GM12878 (cell line): ENCODE measurements around the gene GNAI2. TPM values are rescaled to one million over a fixed set of nuclear protein-coding genes. Genes with fewer than 3 reads are reported as not detected.

Source experiments
- ASH2L ChIP-seq: fragments of 300-600, 200-600 bp; sonication (generic); IDR thresholded peaks from 2 replicates; pipeline ENCODE4 v1.6.1; 2017; ENCODE audit warnings: low read depth, mild to moderate bottlenecking, borderline replicate concordance
- BMI1 ChIP-seq: fragments of 450-650 bp; IDR thresholded peaks from 2 replicates; pipeline ENCODE4 v1.6.1; 2016; ENCODE audit warnings: mild to moderate bottlenecking, moderate library complexity, borderline replicate concordance
- CBX5 ChIP-seq: sonication (generic); IDR thresholded peaks from 2 replicates; pipeline ENCODE4 v1.6.1; 2016; ENCODE audit warnings: low read depth, moderate library complexity, mild to moderate bottlenecking, inconsistent platforms
- CHD4 ChIP-seq: fragments of 200-600 bp; sonication (generic); IDR thresholded peaks from 2 replicates; pipeline ENCODE4 v1.6.1; 2016; ENCODE audit warnings: mild to moderate bottlenecking
- CREB1 ChIP-seq: IDR thresholded peaks from 2 replicates; pipeline ENCODE4 v1.6.1; 2012; ENCODE audit warnings: low read depth, mild to moderate bottlenecking, inconsistent platforms
- EZH2 ChIP-seq: IDR thresholded peaks from 2 replicates; pipeline ENCODE4 v1.6.1; 2012; ENCODE audit warnings: low read depth, mild to moderate bottlenecking, control low read depth, inconsistent platforms, low read length, borderline replicate concordance; ENCODE audit not compliant: control insufficient read depth
- HCFC1 ChIP-seq: fragments of 150-350 bp; IDR thresholded peaks from 2 replicates; pipeline ENCODE4 v1.6.1; 2014; ENCODE audit warnings: low read length
- HDAC2 ChIP-seq: fragments of 200-600 bp; sonication (generic); IDR thresholded peaks from 2 replicates; pipeline ENCODE4 v1.6.1; 2017
- IKZF1 ChIP-seq: fragments of 450-650 bp; conservative IDR thresholded peaks from 2 replicates; pipeline ENCODE4 v1.6.1; 2017; ENCODE audit warnings: antibody characterized with exemption, mild to moderate bottlenecking
- LARP7 ChIP-seq: fragments of 450-650 bp; IDR thresholded peaks from 2 replicates; pipeline ENCODE4 v1.6.1; 2017; ENCODE audit warnings: mild to moderate bottlenecking
- MTA2 ChIP-seq: fragments of 450-650 bp; IDR thresholded peaks from 2 replicates; pipeline ENCODE4 v1.6.1; 2016; ENCODE audit warnings: low read depth, mild to moderate bottlenecking, moderate library complexity
- MYB ChIP-seq: fragments of 150-350 bp; IDR thresholded peaks from 2 replicates; pipeline ENCODE4 v1.6.1; 2014; ENCODE audit warnings: mild to moderate bottlenecking, low read depth, low read length, borderline replicate concordance
- NFXL1 ChIP-seq: fragments of 450-650 bp; IDR thresholded peaks from 2 replicates; pipeline ENCODE4 v1.6.1; 2017; ENCODE audit warnings: antibody characterized with exemption, mild to moderate bottlenecking, borderline replicate concordance
- NR2C1 ChIP-seq: fragments of 450-650 bp; IDR thresholded peaks from 2 replicates; pipeline ENCODE4 v1.6.1; 2017; ENCODE audit warnings: antibody characterized with exemption, mild to moderate bottlenecking, moderate library complexity
- PML ChIP-seq: IDR thresholded peaks from 2 replicates; pipeline ENCODE4 v1.6.1; 2012; ENCODE audit warnings: low read length, inconsistent platforms
- RBBP5 ChIP-seq: fragments of 200-600 bp; sonication (generic); conservative IDR thresholded peaks from 2 replicates; pipeline ENCODE4 v1.6.1; 2016
- SIX5 ChIP-seq: IDR thresholded peaks from 2 replicates; pipeline ENCODE4 v1.6.1; 2011; ENCODE audit warnings: mild to moderate bottlenecking, low read depth, low read length, moderate library complexity; ENCODE audit not compliant: severe bottlenecking
- SMAD5 ChIP-seq: IDR thresholded peaks from 2 replicates; pipeline ENCODE4 v1.6.1; 2016; ENCODE audit warnings: antibody characterized with exemption, low read depth
- SMARCA5 ChIP-seq: fragments of 450-650 bp; IDR thresholded peaks from 2 replicates; pipeline ENCODE4 v1.6.1; 2017; ENCODE audit warnings: mild to moderate bottlenecking
- SP1 ChIP-seq: IDR thresholded peaks from one replicate; pipeline ENCODE4 v1.6.1; 2011; ENCODE audit warnings: low read depth, low read length
- SREBF1 ChIP-seq: IDR thresholded peaks from 2 replicates; pipeline ENCODE4 v1.6.1; 2012; ENCODE audit warnings: mild to moderate bottlenecking, low read length
- STAT3 ChIP-seq: IDR thresholded peaks from 2 replicates; pipeline ENCODE4 v1.6.1; 2011; ENCODE audit warnings: low read depth, low read length, improper control_type of control experiment
- TCF7 ChIP-seq: IDR thresholded peaks from 2 replicates; pipeline ENCODE4 v1.6.1; 2014; ENCODE audit warnings: antibody characterized with exemption, borderline replicate concordance
- YY1 ChIP-seq: IDR thresholded peaks from 2 replicates; pipeline ENCODE4 v1.6.1; 2011; ENCODE audit warnings: low read depth, mild to moderate bottlenecking, low read length
- ZNF384 ChIP-seq: IDR thresholded peaks from 2 replicates; pipeline ENCODE4 v1.6.1; 2012; ENCODE audit warnings: low read depth, mild to moderate bottlenecking, low read length, improper control_type of control experiment, borderline replicate concordance
- ZZZ3 ChIP-seq: IDR thresholded peaks from 2 replicates; pipeline ENCODE4 v1.6.1; 2011; ENCODE audit warnings: low read depth; ENCODE audit not compliant: control insufficient read depth, insufficient read length
- polyA plus RNA-seq, 11 experiments: library from polyadenylated mRNA; depleted of rRNA in 4 of 11; unstranded in 6 of 11; stranded (reverse) in 5 of 11; fragments of >200 nt; fragmentation: Nextera tagmentation in 4 of 11; fragmentation: Illumina TruSeq in 1 of 11; extraction: Ambion mirVana in 4 of 11; extraction: Trizol in 1 of 11; gene quantifications; 1 replicate in 1 of 11; 2 replicates in 10 of 11; pipeline versions ENCODE4 v1.2.1 to v1.2.3, GENCODE V29; 2011 to 2016; ENCODE audit warnings: inconsistent platforms in 2 of 11, missing spikeins in 2 of 11, low read depth in 1 of 11
- total RNA-seq, 4 experiments: library from RNA; depleted of rRNA in 3 of 4; stranded (reverse); fragments of >200 nt in 3 of 4; fragmentation: Illumina TruSeq in 1 of 4; extraction: Trizol in 1 of 4; gene quantifications; 2 replicates each; pipeline versions ENCODE4 v1.2.1 to v1.2.3, GENCODE V29; 2013 to 2021
- TF ChIP-seq, protein P1 (sequence below): fragments of 450-650 bp; formaldehyde crosslinking; IDR thresholded peaks from 2 replicates; pipeline ENCODE4 v1.4.0; 2020; ENCODE audit warnings: mild to moderate bottlenecking, moderate library complexity
- TF ChIP-seq, protein P2 (sequence below): fragments of 450-650 bp; IDR thresholded peaks from 2 replicates; pipeline ENCODE4 v1.6.1; 2017; ENCODE audit warnings: antibody characterized with exemption, mild to moderate bottlenecking, moderate library complexity

The GNAI2 gene
- total and polyA plus RNA-seq, 10 of the 15 experiments (the other 5 are each of a cell fraction or from before 2014, with no cell fraction given): 5.0 to 346 (median 237) TPM

DNA sequence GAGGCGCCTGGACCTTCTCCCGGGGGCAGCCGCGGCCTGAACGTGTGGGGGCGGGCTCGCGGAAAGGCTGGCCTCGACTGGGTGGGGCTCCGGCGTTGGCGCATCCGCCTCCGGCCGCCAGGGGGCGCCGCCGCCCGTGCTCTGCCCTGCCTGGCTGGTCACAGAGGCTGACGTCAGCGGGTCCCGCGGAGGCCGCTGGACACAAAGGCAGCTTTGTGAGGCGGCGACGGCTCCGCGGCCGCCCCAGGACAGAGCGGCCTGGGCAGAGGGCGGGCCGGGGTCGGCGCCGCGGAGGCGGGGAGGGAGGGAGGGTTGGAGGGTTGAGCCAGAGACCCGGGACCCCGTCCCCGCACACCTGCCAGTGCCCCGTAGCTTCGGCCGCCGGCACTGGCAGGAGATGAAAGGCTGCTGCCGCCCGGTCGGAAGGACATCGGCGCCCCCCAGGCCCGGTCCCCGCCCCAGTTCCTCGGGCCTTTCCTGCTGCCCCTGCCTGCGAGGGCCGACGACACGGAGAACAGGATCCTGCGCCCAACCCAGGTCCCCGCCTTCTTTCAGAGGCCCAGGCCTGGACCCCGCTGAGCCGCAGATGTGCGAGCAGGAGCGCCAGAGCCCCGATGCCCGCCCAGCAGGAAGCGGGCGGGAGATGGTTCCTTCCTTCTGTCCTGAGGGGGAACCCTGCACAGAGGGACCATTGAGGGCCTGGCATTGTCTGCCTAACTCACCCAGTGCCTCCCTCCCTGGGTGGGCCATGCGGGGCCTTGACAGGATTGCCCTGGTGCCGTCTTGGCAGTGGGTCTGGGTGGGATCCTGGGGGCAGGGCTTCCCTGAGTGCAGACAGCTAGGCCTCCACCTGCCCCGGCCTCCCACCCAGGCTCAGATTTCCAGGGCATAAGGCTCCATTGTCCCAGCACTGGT lies 24.3 kb downstream of the GNAI2 start (continued):
- TF ChIP-seq SMARCA5 (peak; percentile 90), SIX5 (no peak), TCF7 (no peak), EZH2 (no peak), RBBP5 (no peak), PML (peak; percentile 72; the same call in 1 of the 2 replicates), SREBF1 (no peak), CBX5 (no peak), MTA2 (no peak), NFXL1 (no peak), MYB (no peak), ZNF384 (no peak), NR2C1 (no peak), HDAC2 (no peak), CREB1 (peak; percentile 84), SMAD5 (no peak), ASH2L (no peak), SP1 (peak; percentile 66), BMI1 (no peak), IKZF1 (peak; percentile 30), CHD4 (no peak), LARP7 (peak; percentile 65; the same call in 1 of the 2 replicates), HCFC1 (no peak), YY1 (peak; percentile 81), STAT3 (no peak), ZZZ3 (no peak)
- TF ChIP-seq, protein P1, sequence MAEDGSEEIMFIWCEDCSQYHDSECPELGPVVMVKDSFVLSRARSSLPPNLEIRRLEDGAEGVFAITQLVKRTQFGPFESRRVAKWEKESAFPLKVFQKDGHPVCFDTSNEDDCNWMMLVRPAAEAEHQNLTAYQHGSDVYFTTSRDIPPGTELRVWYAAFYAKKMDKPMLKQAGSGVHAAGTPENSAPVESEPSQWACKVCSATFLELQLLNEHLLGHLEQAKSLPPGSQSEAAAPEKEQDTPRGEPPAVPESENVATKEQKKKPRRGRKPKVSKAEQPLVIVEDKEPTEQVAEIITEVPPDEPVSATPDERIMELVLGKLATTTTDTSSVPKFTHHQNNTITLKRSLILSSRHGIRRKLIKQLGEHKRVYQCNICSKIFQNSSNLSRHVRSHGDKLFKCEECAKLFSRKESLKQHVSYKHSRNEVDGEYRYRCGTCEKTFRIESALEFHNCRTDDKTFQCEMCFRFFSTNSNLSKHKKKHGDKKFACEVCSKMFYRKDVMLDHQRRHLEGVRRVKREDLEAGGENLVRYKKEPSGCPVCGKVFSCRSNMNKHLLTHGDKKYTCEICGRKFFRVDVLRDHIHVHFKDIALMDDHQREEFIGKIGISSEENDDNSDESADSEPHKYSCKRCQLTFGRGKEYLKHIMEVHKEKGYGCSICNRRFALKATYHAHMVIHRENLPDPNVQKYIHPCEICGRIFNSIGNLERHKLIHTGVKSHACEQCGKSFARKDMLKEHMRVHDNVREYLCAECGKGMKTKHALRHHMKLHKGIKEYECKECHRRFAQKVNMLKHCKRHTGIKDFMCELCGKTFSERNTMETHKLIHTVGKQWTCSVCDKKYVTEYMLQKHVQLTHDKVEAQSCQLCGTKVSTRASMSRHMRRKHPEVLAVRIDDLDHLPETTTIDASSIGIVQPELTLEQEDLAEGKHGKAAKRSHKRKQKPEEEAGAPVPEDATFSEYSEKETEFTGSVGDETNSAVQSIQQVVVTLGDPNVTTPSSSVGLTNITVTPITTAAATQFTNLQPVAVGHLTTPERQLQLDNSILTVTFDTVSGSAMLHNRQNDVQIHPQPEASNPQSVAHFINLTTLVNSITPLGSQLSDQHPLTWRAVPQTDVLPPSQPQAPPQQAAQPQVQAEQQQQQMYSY: no peak
- TF ChIP-seq, protein P2, sequence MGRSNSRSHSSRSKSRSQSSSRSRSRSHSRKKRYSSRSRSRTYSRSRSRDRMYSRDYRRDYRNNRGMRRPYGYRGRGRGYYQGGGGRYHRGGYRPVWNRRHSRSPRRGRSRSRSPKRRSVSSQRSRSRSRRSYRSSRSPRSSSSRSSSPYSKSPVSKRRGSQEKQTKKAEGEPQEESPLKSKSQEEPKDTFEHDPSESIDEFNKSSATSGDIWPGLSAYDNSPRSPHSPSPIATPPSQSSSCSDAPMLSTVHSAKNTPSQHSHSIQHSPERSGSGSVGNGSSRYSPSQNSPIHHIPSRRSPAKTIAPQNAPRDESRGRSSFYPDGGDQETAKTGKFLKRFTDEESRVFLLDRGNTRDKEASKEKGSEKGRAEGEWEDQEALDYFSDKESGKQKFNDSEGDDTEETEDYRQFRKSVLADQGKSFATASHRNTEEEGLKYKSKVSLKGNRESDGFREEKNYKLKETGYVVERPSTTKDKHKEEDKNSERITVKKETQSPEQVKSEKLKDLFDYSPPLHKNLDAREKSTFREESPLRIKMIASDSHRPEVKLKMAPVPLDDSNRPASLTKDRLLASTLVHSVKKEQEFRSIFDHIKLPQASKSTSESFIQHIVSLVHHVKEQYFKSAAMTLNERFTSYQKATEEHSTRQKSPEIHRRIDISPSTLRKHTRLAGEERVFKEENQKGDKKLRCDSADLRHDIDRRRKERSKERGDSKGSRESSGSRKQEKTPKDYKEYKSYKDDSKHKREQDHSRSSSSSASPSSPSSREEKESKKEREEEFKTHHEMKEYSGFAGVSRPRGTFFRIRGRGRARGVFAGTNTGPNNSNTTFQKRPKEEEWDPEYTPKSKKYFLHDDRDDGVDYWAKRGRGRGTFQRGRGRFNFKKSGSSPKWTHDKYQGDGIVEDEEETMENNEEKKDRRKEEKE: no peak
